ENCODE results near the gene KRT83. TPM values are rescaled to one million over a fixed set of nuclear protein-coding genes. Genes with fewer than 3 reads are reported as not detected.

The KRT83 gene
- total RNA-seq, 4 donors from 2014 or later = not detected

DNA sequence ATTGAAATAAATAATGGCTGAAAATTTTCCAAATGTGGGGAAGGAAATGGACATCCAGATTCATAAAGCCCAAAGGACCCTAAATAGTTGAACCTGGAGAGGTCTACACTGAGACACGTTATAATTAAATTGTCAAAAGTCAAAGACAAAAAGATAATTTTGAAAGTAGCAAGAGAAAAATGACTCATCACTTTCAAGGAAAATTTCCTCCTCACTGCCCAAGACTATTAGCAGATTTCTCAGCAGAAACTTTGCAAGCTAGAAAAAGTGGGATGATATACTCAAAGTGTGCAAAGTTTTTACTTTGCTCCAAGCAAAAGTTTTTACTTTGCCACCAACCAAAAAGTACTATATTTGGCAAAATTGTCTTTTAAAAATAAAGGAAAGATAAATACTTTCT is 15.9 kb upstream of the KRT83 start:
- 17 to 19% methylated on average over 1 of the region's 1 CpG for WGBS, 2 donors
- Histone ChIP-seq H3K27me3 (peaks cover 0 to 18% (median 0%) of the 10 kb centered on the region in 4 donors), H3K9me3 (peaks cover 0 to 15% (median 0%) of the 10 kb centered on the region in 3 donors), H3K4me1 (peaks cover 8 to 18% (median 8%) of the 10 kb centered on the region in 3 donors), H3K27ac (no peak overlapping the region), H3K4me3 (no peak overlapping the region), H3K36me3 (no peaks in the 10 kb centered on the region)
- DNase-seq = no peak
- TF ChIP-seq POLR2A (IDR thresholded peaks at IDR 0.05) = no peak
- TF ChIP-seq, protein P1, sequence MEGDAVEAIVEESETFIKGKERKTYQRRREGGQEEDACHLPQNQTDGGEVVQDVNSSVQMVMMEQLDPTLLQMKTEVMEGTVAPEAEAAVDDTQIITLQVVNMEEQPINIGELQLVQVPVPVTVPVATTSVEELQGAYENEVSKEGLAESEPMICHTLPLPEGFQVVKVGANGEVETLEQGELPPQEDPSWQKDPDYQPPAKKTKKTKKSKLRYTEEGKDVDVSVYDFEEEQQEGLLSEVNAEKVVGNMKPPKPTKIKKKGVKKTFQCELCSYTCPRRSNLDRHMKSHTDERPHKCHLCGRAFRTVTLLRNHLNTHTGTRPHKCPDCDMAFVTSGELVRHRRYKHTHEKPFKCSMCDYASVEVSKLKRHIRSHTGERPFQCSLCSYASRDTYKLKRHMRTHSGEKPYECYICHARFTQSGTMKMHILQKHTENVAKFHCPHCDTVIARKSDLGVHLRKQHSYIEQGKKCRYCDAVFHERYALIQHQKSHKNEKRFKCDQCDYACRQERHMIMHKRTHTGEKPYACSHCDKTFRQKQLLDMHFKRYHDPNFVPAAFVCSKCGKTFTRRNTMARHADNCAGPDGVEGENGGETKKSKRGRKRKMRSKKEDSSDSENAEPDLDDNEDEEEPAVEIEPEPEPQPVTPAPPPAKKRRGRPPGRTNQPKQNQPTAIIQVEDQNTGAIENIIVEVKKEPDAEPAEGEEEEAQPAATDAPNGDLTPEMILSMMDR (IDR thresholded peaks at IDR 0.05) = no peak
- intact Hi-C loops (cut with DNase I) = no loop called here

GRCh38 chr12:52336641-52337040 is 15.4 kb upstream of the KRT83 start:
- H3K27ac ChIP-seq = no peak overlapping the region
- H3K27me3 ChIP-seq = peaks cover 0 to 14% (median 0%) of the 10 kb centered on the region in 4 donors
- H3K9me3 ChIP-seq = peaks cover 0 to 15% (median 0%) of the 10 kb centered on the region in 3 donors
- TF ChIP-seq, protein P1 (IDR thresholded peaks at IDR 0.05) = no peak
- no peak for TF ChIP-seq POLR2A (IDR thresholded peaks at IDR 0.05)
- no peak for DNase-seq
- no peak overlapping the region for H3K4me3 ChIP-seq
- intact Hi-C loops (cut with DNase I) = no loop called here
- no peaks in the 10 kb centered on the region for H3K36me3 ChIP-seq
- H3K4me1 ChIP-seq = peaks cover 8 to 18% (median 8%) of the 10 kb centered on the region in 3 donors
- WGBS, 2 donors = 58 to 88% methylated on average over 2 of the region's 2 CpGs

DNA sequence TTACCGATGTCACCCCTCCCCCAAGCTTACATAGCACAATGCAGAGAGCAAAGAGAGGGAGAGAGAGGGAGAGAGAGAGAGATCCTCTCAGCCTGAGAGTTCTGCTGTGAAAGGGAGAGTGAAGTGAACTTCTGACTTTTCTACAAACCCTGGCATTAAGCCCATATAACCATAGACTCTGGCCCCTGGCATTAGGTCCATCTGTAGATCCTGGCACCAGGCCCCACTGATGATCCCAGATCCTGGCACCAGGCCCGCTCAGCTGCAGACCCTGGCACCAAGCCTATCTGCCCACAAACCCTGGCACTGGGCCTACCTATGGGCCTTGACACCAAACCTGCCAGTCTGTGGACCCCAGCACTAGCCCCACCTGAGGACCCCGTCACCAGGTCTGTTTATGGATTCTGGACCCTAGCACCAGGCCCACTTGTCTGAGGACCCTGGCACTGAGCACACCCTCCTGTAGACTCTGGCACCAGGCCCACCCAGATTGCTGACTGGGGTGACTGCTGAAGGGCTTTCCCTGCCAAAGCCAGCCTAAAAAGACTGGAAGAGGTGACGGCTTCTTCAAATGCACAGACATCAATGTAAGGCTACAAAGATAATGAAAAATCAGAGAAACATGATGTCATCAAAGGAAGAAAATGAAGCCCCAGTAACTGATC is 14.5 kb upstream of the KRT83 start:
- TF ChIP-seq POLR2A (IDR thresholded peaks at IDR 0.05) = no peak
- TF ChIP-seq, protein P1 (IDR thresholded peaks at IDR 0.05) = no peak
- H3K4me3 ChIP-seq = no peak overlapping the region
- H3K36me3 ChIP-seq = no peaks in the 10 kb centered on the region
- H3K4me1 ChIP-seq = peaks cover 8 to 18% (median 8%) of the 10 kb centered on the region in 3 donors
- peaks cover 0 to 15% (median 0%) of the 10 kb centered on the region in 3 donors for H3K9me3 ChIP-seq
- H3K27ac ChIP-seq = no peak overlapping the region
- intact Hi-C loops (cut with DNase I) = no loop called here
- WGBS, 2 donors = 64 to 66% methylated on average over 4 of the region's 4 CpGs
- DNase-seq = no peak
- peaks cover 0 to 5% (median 0%) of the 10 kb centered on the region in 4 donors for H3K27me3 ChIP-seq

DNA sequence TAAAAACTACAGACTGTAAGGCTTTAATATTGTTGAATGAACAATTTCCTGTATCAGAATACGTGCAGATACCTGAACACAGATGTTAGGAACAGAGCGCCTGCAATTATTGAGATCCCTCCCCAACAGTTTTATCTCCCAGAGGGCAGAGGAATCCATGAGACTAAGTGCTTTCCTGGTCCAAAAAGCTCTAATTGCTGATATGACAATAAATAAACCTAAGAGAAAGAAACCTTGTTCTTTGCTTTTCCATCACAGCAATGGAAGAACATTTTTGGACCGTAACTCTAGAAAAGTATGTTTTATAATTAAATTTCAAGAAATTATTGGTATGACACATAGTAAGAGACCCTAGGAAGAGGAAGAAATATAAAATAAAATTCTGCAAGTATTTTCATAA is 13.0 kb upstream of the KRT83 start:
- peaks cover 0 to 15% (median 0%) of the 10 kb centered on the region in 3 donors for H3K9me3 ChIP-seq
- intact Hi-C loops (cut with DNase I) = no loop called here
- H3K27ac ChIP-seq = no peak overlapping the region
- DNase-seq = no peak
- no peaks in the 10 kb centered on the region for H3K36me3 ChIP-seq
- H3K27me3 ChIP-seq = peaks cover 0 to 4% (median 0%) of the 10 kb centered on the region in 4 donors
- TF ChIP-seq, protein P1 (IDR thresholded peaks at IDR 0.05) = no peak
- TF ChIP-seq POLR2A (IDR thresholded peaks at IDR 0.05) = no peak
- no peak overlapping the region for H3K4me3 ChIP-seq
- peaks cover 8 to 12% (median 8%) of the 10 kb centered on the region in 3 donors for H3K4me1 ChIP-seq
- WGBS, 2 donors = 87 to 90% methylated on average over 3 of the region's 3 CpGs

DNA sequence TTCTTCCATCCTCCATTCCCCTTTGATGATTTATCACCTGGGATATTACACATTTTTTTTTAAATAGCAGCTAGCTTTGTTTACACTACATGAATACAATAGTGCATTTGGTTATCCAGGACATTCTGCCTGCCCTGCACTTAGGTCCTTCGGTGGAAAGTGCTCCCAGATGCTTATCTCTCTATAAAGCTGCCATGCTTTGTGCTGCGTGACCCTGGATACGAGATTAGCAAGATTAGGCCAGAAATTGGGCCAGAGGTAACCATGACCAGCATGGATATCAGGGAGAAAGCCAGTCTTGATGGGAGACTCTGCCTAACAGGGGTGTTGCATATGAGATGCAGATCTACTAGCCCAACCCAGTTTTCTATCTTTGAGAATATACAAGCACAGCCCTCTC is 12.1 kb upstream of the KRT83 start:
- no peaks in the 10 kb centered on the region for H3K36me3 ChIP-seq
- TF ChIP-seq POLR2A (IDR thresholded peaks at IDR 0.05) = no peak
- TF ChIP-seq, protein P1 (IDR thresholded peaks at IDR 0.05) = no peak
- no peak for DNase-seq
- intact Hi-C loops (cut with DNase I) = no loop called here
- H3K4me3 ChIP-seq = no peak overlapping the region
- H3K27ac ChIP-seq = no peak overlapping the region
- 41 to 45% methylated on average over 1 to 3 of the region's 3 CpGs for WGBS, 2 donors
- H3K4me1 ChIP-seq = peaks cover 2 to 7% (median 2%) of the 10 kb centered on the region in 3 donors
- peaks cover 0 to 15% (median 0%) of the 10 kb centered on the region in 3 donors for H3K9me3 ChIP-seq
- H3K27me3 ChIP-seq = peaks cover 0 to 4% (median 0%) of the 10 kb centered on the region in 4 donors
